Measurements from ENCODE around the gene PIK3CD. TPM values are rescaled to one million over a fixed set of nuclear protein-coding genes. Genes with fewer than 3 reads are reported as not detected.

The PIK3CD gene
- total and polyA plus RNA-seq, 2 of the 8 experiments (the other 6 are each of a cell fraction or from before 2014, with no cell fraction given), result 20.6 to 24.1 TPM

DNA sequence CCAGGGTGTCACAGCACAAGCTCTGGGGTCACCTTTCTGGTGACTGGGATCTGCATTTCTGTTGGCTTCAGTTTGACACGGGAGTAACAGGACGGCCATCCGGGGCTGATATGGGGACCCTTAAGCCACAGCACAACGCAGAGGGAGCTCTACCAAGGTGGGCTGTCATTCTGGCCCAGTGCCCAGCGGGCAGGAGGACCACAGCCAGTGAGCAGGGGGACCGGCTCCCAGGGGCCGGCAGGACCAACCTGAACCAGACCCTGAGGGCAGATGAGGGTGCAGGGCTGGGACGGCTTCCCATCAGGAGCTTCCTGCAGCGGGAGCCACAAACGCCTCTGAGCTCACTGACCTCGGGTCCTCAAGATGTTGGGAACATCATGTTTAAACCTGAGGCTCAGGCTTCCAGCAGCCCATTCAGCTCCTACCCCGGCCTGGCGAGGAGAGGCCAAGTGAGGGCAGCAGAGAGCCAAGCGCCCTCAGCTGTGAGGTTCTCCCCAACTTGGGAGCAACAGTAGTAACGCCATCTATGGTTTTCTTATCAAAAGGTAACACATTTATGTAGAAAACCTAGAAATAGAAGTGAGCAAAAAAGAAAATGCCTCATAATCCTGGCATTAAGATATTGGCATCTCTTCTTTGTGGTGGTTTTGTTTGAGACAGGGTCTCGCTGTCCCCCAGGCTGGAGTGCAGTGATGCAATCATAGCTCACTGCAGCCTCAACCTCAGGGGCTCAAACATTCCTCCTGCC, 36.0 kb upstream of the PIK3CD start (continued):
- TF ChIP-seq CBX8 (IDR thresholded peaks at IDR 0.05; ENCODE audit: borderline replicate concordance, low read depth, low read length) (no peak), SIX5 (IDR thresholded peaks at IDR 0.05; ENCODE audit: low read depth, low read length) (no peak), JUN (IDR thresholded peaks at IDR 0.05; ENCODE audit: low read depth, low read length) (no peak), NRF1 (IDR thresholded peaks at IDR 0.05; ENCODE audit: low read depth, low read length) (no peak), TBP (IDR thresholded peaks at IDR 0.05; ENCODE audit: low read depth, low read length) (peak; percentile 22; the same call in 1 of the 2 replicates), SAP30 (IDR thresholded peaks at IDR 0.05; ENCODE audit: insufficient read depth, insufficient replicate concordance, low read length) (no peak), E2F6 (IDR thresholded peaks at IDR 0.05) (no peak), SP1 (IDR thresholded peaks at IDR 0.05; ENCODE audit: low read depth, low read length) (no peak), GABPA (IDR thresholded peaks at IDR 0.05; ENCODE audit: borderline replicate concordance, insufficient read depth, low read length) (0 out of 2 replicates have a peak, but pooled peaks have one; percentile 27), CEBPB (IDR thresholded peaks at IDR 0.05; ENCODE audit: low read depth, low read length) (peak; percentile 71; the same call in 1 of the 2 replicates), KDM4A (IDR thresholded peaks at IDR 0.05; ENCODE audit: low read depth, low read length, severe bottlenecking) (no peak), POLR2AphosphoS5 (IDR thresholded peaks at IDR 0.05; ENCODE audit: low read depth, low read length) (0 out of 2 replicates have a peak, but pooled peaks have one; percentile 39)

Data from H1 (cell line).